Hepatocyte (in vitro differentiated cells): ENCODE measurements around the gene DHX8.

Experiments
- CTCF ChIP-seq: fragments of 200-600 bp; sonication (generic); IDR thresholded peaks from 2 replicates; pipeline ENCODE4 v1.5.1; 2016; ENCODE audit warnings: antibody characterized with exemption, mild to moderate bottlenecking; ENCODE audit not compliant: poor library complexity
- EZH2 ChIP-seq: fragments of 200-600 bp; sonication (generic); IDR thresholded peaks from 2 replicates; pipeline ENCODE4 v1.6.1; 2016; ENCODE audit warnings: antibody characterized with exemption, mild to moderate bottlenecking, borderline replicate concordance

- no peak for TF ChIP-seq CTCF
- no peak for TF ChIP-seq EZH2
These were observed 75.5 kb downstream of the DHX8 start for GRCh38 chr17:43559161-43559816.
